GM18505 (cell line): ENCODE measurements around the gene CAVIN4.
A peak's percentile ranks its signal among the peaks of the same experiment; 100 is the strongest.

Experiments used
- ATAC-seq: cut with Tn5 transposase; IDR thresholded peaks from one replicate; pipeline ENCODE4 v1.9.1; 2021; ENCODE audit not compliant: unreplicated experiment
- POLR2A ChIP-seq: IDR thresholded peaks from 4 replicates; pipeline ENCODE4 v1.6.1; 2011; ENCODE audit warnings: borderline replicate concordance; ENCODE audit not compliant: insufficient read depth, insufficient read length; ENCODE audit errors: extremely low read depth

Gene CAVIN4

GRCh38 chr9:100580257-100580656 is 2.4 kb downstream of the CAVIN4 start:
- no peak for ATAC-seq

GRCh38 chr9:100581081-100581480 is 3.2 kb downstream of the CAVIN4 start:
- TF ChIP-seq POLR2A, result no peak
- ATAC-seq, result no peak

More at GRCh38 chr9:100580257-100580656, 2.4 kb downstream of the CAVIN4 start:
- no peak for TF ChIP-seq POLR2A

- ATAC-seq, result no peak
- TF ChIP-seq POLR2A, result no peak
Measured at GRCh38 chr9:100581661-100582060, 3.8 kb downstream of the CAVIN4 start.

DNA sequence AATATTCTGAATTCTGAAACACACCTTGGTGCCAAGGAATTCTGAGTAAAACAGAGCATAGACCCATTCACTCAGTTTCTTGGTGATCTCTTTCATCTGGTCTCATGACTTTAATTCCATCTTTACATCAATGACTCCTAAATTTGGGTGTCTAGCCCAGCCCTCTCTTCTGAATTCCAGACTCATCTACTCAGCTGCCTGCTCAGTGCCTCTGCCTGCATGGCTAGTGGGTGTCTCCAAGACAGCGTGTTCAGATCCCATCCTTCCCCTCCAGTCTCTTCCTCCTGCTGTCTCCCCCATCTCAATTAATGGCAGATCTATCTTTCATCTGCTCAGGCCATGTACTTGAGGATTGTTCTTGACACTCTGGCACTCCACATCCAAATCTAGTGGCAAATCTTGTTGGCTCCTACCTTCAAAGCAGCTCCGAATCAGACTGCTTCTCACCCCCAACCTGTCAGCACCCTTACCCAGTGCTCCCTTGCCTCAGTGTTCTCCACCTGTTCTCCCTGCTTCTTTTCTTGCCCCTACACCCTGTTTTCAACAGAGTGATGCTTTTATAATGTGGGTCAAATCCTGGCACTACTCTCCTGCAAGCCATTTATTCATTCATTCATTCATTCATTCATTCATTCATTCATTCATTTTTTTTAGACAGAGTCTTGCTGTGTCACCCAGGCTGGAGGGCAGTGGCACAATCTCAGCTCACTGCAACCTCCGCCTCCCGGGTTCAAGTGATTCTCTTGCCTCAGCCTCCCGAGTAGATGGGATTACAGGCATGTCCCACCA is 5.3 kb downstream of the CAVIN4 start:
- ATAC-seq, result no peak
- no peak for TF ChIP-seq POLR2A

- no peak for ATAC-seq
- TF ChIP-seq POLR2A, result no peak
Measured at GRCh38 chr9:100584951-100585350, 7.1 kb downstream of the CAVIN4 start.

DNA sequence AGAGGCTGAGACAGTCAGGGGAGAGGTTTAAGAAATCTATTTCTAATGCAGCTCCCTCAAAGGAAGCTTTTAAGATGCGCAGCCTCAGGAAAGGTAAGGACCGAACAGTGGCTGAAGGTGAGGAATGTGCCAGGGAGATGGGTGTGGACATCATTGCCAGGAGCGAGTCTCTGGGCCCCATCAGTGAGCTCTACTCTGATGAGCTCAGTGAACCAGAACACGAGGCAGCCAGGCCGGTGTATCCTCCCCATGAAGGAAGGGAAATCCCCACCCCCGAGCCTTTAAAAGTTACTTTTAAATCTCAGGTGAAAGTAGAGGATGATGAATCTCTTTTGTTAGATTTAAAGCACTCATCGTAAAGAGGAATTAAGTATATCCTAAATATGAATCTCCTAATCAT is 8.2 kb downstream of the CAVIN4 start:
- no peak for ATAC-seq
- TF ChIP-seq POLR2A, result no peak

DNA sequence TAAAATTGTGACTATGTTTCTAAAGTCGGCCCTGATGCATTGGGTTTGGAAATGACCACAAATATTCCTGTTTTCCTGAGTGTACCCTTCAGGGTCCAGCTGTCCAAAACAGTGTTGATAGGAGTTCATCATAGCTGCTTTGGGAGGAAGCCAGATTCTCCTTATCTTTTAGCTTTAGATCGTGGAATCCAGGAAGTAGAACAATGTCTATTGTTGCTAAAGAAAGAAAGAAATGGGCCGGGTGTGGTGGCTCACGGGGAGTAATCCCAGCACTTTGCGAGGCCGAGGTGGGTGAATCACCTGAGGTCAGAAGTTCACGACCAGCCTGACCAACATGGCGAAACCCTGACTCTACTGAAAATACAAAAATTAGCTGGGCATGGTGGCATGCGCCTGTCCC is 9.5 kb downstream of the CAVIN4 start:
- no peak for TF ChIP-seq POLR2A
- ATAC-seq, result no peak

DNA sequence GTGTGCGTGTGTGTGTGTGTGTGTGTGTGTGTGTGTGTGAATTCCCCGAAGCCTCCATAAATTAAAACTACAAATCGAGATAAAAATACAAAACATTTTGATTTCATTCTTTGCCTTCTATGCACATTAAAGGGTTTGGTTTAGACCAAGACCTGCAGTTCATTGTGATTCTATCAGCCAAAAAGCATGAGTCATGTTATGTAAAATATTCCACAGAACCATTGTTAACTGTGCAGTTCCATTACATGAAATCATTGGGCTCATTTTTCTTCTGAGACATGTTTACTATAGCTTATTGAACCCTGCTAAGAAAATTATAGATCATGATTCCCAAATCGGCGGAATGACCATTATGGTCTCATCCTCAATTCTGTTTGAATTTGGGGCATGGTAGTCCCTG is 11.7 kb downstream of the CAVIN4 start:
- no peak for ATAC-seq
- TF ChIP-seq POLR2A, result no peak

DNA sequence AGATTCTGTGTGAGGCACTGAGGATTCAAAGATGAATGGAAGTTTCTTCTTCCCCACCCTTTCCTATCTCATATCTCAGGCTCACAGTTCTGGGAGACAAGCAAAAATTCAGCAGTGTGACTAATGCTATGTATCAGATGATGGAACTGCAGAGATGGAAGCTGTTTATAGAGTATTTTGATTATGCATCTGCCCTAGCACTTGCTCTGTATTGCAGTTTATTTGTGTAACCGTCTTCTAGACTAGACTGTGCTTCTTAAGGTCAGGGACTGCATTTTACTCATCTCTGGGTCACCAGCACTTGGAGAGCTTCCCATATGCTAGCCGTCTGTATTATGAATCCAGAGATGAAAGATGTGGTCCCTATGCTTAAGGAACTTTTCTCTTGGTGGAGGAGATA is 12.6 kb downstream of the CAVIN4 start:
- TF ChIP-seq POLR2A, result no peak
- ATAC-seq, result no peak

DNA sequence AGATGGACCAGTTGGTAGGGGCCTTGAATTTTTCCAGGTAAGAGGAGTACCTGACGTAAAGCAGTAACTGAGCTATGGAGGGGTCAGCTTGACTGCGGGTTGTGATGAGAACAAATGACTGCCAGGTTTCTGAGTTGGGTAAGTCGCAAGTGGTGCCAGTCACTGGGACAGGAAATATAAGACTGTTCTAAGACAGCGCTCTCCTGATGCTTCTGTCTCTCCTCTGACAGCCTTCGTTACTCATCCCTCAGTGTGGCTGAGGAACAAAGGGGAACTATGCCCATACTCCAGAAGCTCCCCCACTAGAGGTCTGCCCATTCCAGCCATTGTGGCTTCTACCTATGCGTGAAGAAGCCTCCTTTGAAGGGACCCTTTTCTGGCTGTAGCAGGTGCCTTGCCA is 13.3 kb downstream of the CAVIN4 start:
- ATAC-seq, result no peak
- TF ChIP-seq POLR2A, result no peak

DNA sequence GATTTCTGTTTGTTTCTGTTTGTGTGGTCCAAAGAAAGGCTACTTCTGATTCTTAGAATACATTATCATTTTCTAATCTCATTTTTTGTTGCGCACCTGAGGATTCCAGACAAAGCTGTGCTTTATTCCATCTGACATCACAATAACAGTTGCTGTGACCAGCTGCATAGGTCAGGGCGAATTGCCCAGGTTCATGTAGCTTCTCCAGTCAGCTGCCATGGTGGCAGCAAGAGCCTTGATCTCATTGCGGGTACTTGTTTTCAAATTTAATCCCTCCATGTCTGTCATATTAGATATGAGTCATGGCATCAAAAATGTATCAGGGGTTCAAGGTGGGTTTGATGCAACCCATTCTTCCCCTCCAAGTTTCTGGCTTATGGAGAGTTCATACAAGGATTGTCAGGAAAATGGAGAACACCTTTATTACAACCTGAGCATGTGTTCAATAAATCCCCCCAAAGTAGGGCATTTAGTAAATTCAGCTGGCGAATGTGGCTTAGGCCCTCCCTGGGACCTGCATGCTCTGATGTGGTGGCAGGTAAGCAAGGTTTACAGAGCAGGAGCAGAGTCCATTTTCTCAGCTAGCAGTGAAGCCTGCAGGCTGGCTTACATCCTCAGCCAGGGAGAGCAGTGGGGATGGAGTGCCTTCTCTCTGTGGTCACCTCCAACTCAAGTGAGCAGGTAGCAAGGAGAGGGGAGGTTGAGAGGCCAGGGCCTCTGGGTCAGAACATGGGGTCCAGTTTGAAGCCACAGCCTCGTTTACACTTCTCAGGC is 13.9 kb downstream of the CAVIN4 start:
- ATAC-seq, result no peak
- no peak for TF ChIP-seq POLR2A

DNA sequence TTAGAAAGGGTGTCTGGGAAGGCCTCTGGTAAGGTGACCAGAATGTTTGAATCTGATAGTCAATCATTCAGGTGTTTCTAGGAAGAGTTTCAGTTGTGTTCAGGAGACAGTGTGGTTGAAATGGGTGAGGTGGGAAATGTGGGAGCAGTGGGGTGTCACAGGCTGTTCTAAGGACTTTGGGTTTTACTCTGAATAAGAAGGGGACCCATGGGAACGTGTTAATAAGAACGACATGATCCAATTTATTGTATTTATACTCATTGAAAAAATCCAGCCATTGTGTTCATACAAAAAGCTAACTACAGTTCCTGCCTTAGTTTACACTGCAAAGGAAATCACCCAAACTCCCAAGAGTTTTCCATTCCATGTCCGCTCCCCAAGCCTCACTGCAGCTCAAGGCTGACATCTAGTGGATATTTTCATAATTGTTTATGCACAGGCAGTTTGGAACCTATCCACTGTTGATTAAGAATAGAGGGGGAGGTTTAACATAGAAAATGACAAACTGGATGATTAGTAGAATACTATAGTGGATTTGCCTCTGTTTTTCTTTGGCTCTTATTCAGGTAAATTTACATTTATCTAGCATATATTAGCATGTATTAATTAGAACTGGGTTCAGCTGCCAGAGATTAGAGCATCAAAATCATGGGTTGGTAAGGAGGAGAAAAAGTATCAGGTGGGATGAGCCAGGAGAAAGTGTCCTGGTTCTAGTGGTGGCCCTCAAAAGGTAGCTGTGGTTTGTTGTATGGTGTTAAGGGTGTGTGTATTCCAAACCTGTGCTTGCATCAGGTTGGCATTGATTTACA is 17.7 kb downstream of the CAVIN4 start:
- ATAC-seq, result peak; percentile 42
- TF ChIP-seq POLR2A, result no peak

DNA sequence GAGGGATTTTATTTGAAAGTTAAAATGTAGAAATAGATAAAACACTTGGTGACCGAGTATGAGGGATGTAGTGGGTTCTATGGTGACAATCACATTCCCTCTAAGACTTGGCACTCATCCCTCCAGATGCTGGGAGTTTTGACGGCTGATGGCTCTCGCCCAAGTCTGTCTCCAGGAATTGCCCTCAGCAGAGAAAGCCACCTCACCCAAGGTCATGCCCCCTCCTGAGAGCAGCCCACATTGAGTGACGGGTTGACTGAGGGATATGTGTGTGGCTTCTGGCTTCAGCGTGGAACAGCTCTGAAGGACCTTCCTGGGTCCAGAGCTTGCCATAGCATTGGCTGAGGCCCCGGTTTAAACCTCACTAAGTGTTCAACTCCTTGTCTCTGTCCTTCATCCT is 19.4 kb downstream of the CAVIN4 start:
- ATAC-seq, result no peak
- TF ChIP-seq POLR2A, result no peak
